Gastrocnemius medialis (tissue), 4 donors: ENCODE measurements around the gene MAP3K5.

Experiments used
- CTCF ChIP-seq, 5 experiments: fragments of 450-650 bp in 3 of 5; fragments of 200-600 bp in 2 of 5; sonication (generic) in 2 of 5; IDR thresholded peaks in 4 of 5; conservative IDR thresholded peaks in 1 of 5; 1 replicate in 4 of 5; 2 replicates in 1 of 5; pipeline ENCODE4 v1.5.1; 2016 to 2019; ENCODE audit warnings: antibody characterized with exemption in 5 of 5, mild to moderate bottlenecking in 3 of 5, moderate library complexity in 3 of 5
- POLR2A ChIP-seq, 2 donors: fragments of 450-650 bp; IDR thresholded peaks; one replicate each; pipeline ENCODE4 v1.6.1; 2017; ENCODE audit warnings: antibody characterized with exemption in 2 of 2, mild to moderate bottlenecking in 2 of 2, moderate library complexity in 2 of 2

DNA sequence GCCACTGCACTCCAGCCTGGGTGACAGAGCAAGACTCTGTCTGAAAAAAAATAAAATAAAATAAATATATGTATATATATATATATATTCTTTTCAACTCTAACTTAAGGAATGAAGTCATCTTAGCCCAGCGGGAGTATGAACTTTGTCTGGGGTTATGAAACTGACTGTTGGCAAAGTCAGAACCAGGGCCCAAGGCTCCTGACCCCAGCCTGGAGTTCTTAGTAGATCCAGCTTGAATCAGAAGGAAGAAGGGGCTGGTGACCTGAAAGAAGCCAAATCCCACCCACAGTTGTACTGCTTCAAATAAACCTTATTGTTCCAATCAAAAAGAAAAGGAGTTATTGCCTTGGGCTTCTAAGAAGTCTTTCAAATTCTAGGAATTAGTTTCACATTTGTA is 158.9 kb downstream of the MAP3K5 start:
- no peak for TF ChIP-seq POLR2A (IDR thresholded peaks at IDR 0.05)
- TF ChIP-seq CTCF (IDR thresholded peaks at IDR 0.05 in 4 of 5, conservative IDR thresholded peaks at IDR 0.05 in 1 of 5), result no peak
